OCI-LY1 (cell line): ENCODE results near the gene GSX2.
"Not testable (repeated sequence)": the region's sequence is repeated elsewhere in the genome, so short reads cannot be mapped to it uniquely, and the experiment has no call there.

Experiments used
- CTCF ChIP-seq: fragments of 200-600 bp; sonication (generic), shearing (Covaris generic); IDR thresholded peaks from 2 replicates; pipeline ENCODE4 v1.5.1; 2017; ENCODE audit warnings: mild to moderate bottlenecking, antibody characterized with exemption, low read length, moderate library complexity, mixed read lengths
- EZH2 ChIP-seq: fragments of 200-600 bp; sonication (generic), shearing (Covaris generic); IDR thresholded peaks from 2 replicates; pipeline ENCODE4 v1.8.0; 2017; ENCODE audit warnings: borderline replicate concordance, mixed run types, mild to moderate bottlenecking, antibody characterized with exemption, low read length, moderate library complexity, mixed read lengths

- TF ChIP-seq CTCF, EZH2: not testable (repeated sequence)
These were observed 16.3 kb downstream of the GSX2 start for GRCh38 chr4:54116246-54116645.
